Osteocyte (in vitro differentiated cells): Measurements from ENCODE around the gene PPP1R1B. TPM values are rescaled to one million over a fixed set of nuclear protein-coding genes. Genes with fewer than 3 reads are reported as not detected.

Experiments used
- DNase-seq: peaks from one replicate; pipeline ENCODE4 v3.0.0; 2021; ENCODE audit warnings: mixed read lengths; ENCODE audit not compliant: unreplicated experiment; ENCODE audit errors: extremely low spot score
- H3K27ac Mint-ChIP-seq: one replicate; pipeline ENCODE4 v1.8.0; 2021; ENCODE audit warnings: mild to moderate bottlenecking, mixed read lengths; ENCODE audit not compliant: unreplicated experiment
- H3K27me3 Mint-ChIP-seq: one replicate; pipeline ENCODE4 v1.8.0; 2021; ENCODE audit warnings: mixed read lengths; ENCODE audit not compliant: unreplicated experiment
- H3K36me3 Mint-ChIP-seq: one replicate; pipeline ENCODE4 v1.8.0; 2021; ENCODE audit warnings: mixed read lengths; ENCODE audit not compliant: unreplicated experiment
- H3K4me1 Mint-ChIP-seq: one replicate; pipeline ENCODE4 v1.8.0; 2021; ENCODE audit warnings: mixed read lengths; ENCODE audit not compliant: unreplicated experiment
- H3K4me3 Mint-ChIP-seq: one replicate; pipeline ENCODE4 v1.8.0; 2021; ENCODE audit warnings: mild to moderate bottlenecking, moderate library complexity, mixed read lengths; ENCODE audit not compliant: unreplicated experiment
- H3K9me3 Mint-ChIP-seq: one replicate; pipeline ENCODE4 v1.8.0; 2021; ENCODE audit warnings: mixed read lengths; ENCODE audit not compliant: unreplicated experiment
- CTCF ChIP-seq: fragments of 200-600 bp; sonication (generic); IDR thresholded peaks from 2 replicates; pipeline ENCODE4 v1.5.0; 2021; ENCODE audit warnings: antibody characterized with exemption, mild to moderate bottlenecking, moderate library complexity
- total RNA-seq: library from RNA; stranded (reverse); gene quantifications from 2 replicates; pipeline ENCODE4 v1.2.1, GENCODE V29; 2021

PPP1R1B gene
- total RNA-seq, 1 donor from 2014 or later = 4.5 TPM

- Mint-ChIP-seq H3K36me3 (peaks cover 6% of the 10 kb centered on the region), H3K27ac (no peak overlapping the region), H3K4me1 (peaks cover 20% of the 10 kb centered on the region), H3K27me3 (no peaks in the 10 kb centered on the region), H3K9me3 (no peaks in the 10 kb centered on the region), H3K4me3 (no peak overlapping the region)
- no peak for DNase-seq
- no peak for TF ChIP-seq CTCF
These were observed 28.4 kb downstream of the PPP1R1B start for GRCh38 chr17:39655105-39655504.

- DNase-seq = no peak
- Mint-ChIP-seq H3K4me1 (peaks cover 23% of the 10 kb centered on the region), H3K27me3 (no peaks in the 10 kb centered on the region), H3K36me3 (peaks cover 7% of the 10 kb centered on the region), H3K9me3 (no peaks in the 10 kb centered on the region), H3K27ac (no peak overlapping the region), H3K4me3 (no peak overlapping the region)
- TF ChIP-seq CTCF = no peak
These were observed 31.6 kb downstream of the PPP1R1B start for GRCh38 chr17:39658346-39658745.

- Mint-ChIP-seq H3K9me3 (no peaks in the 10 kb centered on the region), H3K4me3 (no peak overlapping the region), H3K4me1 (peaks cover 23% of the 10 kb centered on the region), H3K27me3 (no peaks in the 10 kb centered on the region), H3K27ac (no peak overlapping the region), H3K36me3 (peaks cover 7% of the 10 kb centered on the region)
- TF ChIP-seq CTCF = no peak
- no peak for DNase-seq
These were observed 32.0 kb downstream of the PPP1R1B start for GRCh38 chr17:39658760-39659159.

- H3K27ac Mint-ChIP-seq = no peak overlapping the region
- peaks cover 7% of the 10 kb centered on the region for H3K36me3 Mint-ChIP-seq
- H3K4me1 Mint-ChIP-seq = peaks cover 28% of the 10 kb centered on the region
- DNase-seq = no peak
- no peaks in the 10 kb centered on the region for H3K27me3 Mint-ChIP-seq
- TF ChIP-seq CTCF = no peak
- H3K4me3 Mint-ChIP-seq = no peak overlapping the region
- no peaks in the 10 kb centered on the region for H3K9me3 Mint-ChIP-seq
These were observed 32.7 kb downstream of the PPP1R1B start for GRCh38 chr17:39659279-39660010.

- Mint-ChIP-seq H3K27me3 (no peaks in the 10 kb centered on the region), H3K36me3 (peaks cover 7% of the 10 kb centered on the region), H3K4me1 (peaks cover 32% of the 10 kb centered on the region), H3K4me3 (no peak overlapping the region), H3K9me3 (no peaks in the 10 kb centered on the region), H3K27ac (no peak overlapping the region)
- DNase-seq = no peak
- no peak for TF ChIP-seq CTCF
These were observed 33.2 kb downstream of the PPP1R1B start for GRCh38 chr17:39660011-39660360.
